GM18867 (cell line): ENCODE measurements around the gene ZBTB7C.

Experiments used
- ATAC-seq: cut with Tn5 transposase; IDR thresholded peaks from one replicate; pipeline ENCODE4 v1.9.1; 2021; ENCODE audit warnings: mild to moderate bottlenecking, moderate library complexity; ENCODE audit not compliant: unreplicated experiment

ZBTB7C gene

DNA sequence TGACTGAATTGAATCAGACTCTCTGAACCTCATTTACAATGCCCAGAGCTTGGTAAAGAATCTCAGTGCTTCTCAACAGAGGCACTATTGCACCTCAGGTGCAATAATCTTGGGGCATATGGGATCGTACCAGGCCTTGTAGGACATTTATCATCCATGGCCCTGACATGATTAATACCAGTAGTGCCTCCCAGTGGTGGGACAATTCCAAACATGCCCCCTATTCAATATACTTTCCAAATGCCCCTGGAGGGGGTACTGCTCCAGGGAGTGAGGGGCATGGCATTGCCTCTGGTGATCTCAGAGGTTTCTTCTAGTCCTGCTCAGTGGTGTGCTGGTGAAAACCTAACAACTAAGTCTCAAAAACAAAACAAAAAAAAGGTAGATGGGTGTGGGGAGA is 303.9 kb downstream of the ZBTB7C start:
- ATAC-seq: no peak

DNA sequence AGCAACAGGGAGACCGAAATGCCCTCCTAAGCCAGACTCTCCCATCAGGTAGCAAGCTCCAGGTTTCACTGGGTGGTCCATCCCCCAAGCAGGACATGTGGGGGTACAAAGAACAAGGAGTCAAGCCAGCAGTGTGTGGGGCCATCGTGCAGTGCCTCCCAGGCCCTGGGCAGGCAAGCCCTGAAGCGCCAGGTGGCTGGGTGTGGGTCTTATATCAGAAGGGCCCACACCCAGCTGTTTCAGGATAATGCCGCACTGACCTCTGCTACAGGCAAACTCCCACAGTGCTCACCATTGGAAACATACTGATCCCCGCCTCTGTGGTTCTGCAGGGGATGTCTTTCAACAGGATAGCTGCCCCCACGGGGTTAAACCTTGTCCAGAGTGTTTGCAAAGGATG is 304.5 kb downstream of the ZBTB7C start:
- ATAC-seq: no peak

- no peak for ATAC-seq
These were observed 308.5 kb downstream of the ZBTB7C start for GRCh38 chr18:48100651-48101165.

DNA sequence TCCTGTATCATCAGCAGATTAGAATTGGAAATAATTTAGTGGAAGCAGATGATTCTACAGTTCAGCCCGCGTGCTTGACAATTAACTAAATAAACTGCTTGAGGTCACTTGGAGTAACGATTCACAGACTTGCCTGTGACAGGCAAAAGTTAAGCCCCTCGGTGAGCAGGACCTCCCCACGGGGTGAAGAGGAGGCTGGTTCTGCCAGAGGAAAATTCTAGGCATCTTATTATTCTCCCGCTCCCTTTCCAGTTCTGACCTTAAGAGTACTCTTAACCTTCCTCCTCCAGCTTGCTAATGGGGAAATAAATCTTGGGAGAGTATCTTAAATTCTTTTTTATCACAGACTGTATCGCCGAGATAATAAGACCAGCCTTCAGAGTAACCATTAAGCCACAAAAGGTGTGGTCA is 309.0 kb downstream of the ZBTB7C start:
- no peak for ATAC-seq

DNA sequence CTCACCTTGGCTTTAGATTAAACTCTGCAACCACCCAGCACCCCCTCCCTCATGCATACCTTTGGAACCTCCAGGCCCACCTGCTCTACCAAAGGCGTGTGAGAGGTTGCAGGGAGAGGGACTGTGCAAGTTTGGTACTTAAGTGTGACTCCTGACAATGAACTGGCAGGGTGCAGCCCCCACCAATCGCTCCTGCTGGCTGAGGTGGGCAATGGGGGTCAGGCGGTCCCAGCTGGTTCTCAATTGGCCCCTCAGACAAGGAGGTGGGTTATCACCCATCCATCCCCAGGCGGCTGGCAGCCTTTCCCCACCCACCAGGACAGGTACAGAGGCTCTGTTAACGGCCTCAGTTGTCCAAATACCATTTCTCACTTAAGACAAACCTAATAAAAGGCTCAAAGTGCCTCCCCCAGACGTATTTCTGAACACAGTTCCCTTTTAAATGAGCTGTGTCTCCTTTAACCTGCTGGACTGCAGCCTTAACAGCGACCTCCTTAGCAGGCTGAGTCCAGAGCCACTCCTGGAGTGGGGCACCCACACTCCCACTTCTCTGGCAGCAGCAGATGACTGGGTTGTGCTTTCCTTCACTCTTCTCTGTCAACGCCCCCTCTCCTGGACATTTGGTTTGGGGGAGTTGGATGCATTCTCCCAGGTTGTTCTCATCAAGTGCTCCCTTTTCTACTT is 309.6 kb downstream of the ZBTB7C start:
- no peak for ATAC-seq

DNA sequence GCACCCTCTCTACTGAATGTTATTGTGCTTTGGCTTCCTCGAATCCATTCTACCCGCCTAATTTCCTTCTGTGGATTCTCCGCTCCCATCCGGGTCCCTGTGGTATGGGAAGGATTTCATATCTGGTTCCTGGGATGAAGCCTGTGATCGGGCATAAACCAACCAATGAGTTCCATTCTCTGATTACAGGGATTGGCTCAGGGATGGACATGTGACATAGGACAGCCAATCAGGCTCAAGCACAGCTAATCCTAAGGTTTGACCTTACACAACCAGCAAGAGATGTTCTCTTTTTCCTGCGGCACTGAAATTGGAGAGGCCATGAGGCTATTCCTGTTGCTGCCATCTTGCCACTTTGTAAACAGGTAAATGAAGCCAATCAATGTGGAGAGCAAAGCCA is 310.6 kb downstream of the ZBTB7C start:
- ATAC-seq: no peak

- no peak for ATAC-seq
These were observed 311.2 kb downstream of the ZBTB7C start for GRCh38 chr18:48098007-48098406.

DNA sequence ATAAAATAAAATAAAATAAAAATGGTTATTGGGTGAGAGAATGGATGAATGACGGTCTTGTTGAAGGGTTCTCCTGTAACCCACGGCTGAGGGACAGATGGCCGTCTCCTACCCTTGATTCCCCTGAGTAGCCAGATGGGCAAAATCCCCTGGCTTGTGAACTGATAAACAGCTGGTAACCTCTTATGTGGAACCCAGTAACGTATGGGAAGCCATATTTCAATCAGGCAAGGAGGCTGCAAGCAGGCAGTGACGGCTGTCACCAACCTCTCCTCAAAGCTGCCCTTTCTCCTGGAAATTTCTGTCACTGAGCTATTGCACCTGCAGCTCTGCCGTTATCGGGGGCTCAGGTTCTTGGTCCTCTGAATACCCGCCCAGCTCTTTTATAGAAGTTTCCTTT is 313.5 kb downstream of the ZBTB7C start:
- ATAC-seq: no peak

DNA sequence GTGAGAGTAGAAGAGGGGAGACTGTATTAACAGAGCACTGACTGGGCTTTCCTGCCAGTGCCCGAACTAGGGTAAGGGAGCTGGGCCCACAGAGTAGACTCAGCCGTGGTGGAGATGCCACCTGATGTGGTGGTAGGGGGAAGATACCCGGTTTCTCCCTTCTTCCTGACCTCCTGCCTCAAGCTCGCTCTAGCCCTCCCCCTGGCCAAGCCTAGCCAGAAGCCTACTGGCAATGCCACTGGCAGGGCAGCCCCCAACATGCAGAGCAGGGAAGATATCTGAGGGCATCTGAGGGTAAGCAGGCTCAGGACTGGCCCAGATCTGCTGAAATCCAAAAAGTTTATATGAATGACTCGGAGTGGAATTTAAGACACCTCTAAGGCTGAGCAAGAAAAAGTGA is 316.1 kb downstream of the ZBTB7C start:
- ATAC-seq: no peak

- no peak for ATAC-seq
These were observed 317.2 kb downstream of the ZBTB7C start for GRCh38 chr18:48091869-48092497.

DNA sequence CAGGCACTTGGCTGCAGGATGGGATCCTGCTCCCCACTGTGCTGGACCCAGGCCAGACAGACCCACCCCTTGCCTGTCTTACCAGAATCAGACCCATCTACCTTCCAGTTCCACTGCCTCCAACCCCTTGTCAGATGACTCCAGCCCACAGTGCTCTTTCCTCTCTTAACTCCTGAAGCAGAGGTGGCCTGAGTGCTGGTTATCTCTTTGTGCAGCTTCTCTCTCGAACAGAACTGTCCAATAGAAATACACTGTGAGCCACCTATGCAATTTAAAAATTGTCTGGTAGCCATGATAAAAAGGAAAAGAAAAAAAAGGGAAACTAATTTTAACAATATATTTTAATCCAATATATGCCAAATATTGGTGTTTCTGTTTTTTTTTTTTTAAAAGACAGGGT is 318.5 kb downstream of the ZBTB7C start:
- no peak for ATAC-seq

GRCh38 chr18:48090021-48090420 is 319.2 kb downstream of the ZBTB7C start:
- ATAC-seq: no peak

DNA sequence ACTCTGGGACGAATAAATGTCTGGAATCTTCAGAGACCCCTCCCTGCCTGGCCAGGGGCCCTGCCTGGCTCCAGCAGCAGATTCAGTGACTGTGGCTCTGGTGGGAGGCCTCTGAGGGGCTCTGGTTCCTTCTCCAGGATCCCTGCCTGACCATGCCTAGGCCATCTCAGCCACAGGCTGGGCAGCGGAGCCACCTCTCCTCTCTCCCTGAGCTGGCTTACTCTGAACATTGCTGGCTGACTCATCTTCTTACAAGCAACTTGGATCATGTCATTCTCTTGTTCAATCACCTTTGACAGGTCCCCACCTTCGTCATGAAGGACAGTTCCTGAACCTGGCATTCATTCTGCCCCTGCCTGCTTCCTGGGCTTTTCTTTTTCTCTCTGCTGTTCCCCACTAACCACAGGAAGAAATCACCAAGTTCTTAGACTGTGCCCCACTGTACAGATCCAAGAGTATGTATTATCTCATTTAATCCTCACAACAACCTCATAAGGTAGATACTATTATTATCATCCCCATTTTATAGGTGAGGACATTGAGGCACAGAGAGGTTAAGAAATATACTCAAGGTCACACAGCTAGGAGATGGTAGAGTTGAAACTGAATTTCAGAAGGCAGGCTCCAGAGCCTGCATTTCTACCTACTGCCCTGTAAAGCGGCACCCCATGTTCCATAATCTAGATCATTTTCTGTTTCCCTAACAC is 323.2 kb downstream of the ZBTB7C start:
- no peak for ATAC-seq

- ATAC-seq: no peak
These were observed 324.3 kb downstream of the ZBTB7C start for GRCh38 chr18:48084858-48085257.

DNA sequence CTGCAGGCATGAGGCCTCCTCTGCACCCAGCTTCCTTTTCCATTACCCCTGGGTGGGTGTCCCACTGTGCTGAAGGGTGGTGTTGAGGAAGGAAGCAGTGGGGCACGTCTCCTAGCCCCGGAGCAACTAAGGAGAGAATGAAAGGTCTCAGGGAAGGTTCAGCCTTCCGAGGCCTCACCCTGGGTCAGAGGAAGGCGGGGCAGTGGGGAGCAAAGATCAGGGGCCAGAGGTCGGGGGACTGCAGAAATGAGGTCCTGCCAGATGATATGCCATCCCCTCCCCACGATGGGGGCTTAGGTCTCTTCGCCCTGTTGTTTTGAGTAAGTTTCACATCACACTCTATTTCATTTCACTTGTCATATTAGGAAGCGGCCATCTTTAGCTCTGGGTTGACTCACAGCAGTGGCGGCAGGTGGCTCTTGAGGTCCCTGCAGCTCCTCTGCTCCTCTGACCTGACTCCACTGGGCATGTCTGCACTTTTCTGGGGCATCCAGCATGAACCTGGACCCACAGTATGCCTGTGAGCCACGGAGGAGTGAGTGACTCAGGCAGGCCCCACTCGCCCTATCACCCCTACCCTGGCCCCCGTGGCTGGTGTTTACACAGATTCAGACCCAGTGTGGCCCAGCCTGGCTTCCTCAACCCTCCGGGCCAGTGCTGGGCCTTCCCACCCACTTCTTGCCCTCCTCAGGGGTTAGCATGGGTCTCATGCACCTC is 325.0 kb downstream of the ZBTB7C start:
- ATAC-seq: no peak

DNA sequence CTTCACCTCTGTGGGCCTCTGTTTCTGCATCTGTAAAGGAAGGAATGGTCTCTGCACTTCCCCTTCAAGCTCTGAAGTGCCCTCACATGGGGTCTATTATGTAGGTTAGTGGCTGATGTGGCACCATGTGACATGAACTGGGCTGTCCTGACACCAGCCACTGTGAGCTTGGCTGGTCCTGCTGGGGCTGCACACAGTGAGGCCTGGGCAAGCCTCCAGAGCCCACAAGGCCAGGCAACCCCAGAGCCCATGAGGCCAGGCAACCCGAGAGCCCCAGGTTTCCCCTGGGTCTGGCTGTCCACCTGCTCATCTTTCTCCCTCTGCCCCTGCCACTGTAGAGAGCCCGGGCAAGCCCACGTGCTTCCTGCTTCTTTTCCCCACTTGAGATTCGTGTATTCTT is 328.6 kb downstream of the ZBTB7C start:
- no peak for ATAC-seq

- ATAC-seq: no peak
These were observed 329.3 kb downstream of the ZBTB7C start for GRCh38 chr18:48079885-48080284.

DNA sequence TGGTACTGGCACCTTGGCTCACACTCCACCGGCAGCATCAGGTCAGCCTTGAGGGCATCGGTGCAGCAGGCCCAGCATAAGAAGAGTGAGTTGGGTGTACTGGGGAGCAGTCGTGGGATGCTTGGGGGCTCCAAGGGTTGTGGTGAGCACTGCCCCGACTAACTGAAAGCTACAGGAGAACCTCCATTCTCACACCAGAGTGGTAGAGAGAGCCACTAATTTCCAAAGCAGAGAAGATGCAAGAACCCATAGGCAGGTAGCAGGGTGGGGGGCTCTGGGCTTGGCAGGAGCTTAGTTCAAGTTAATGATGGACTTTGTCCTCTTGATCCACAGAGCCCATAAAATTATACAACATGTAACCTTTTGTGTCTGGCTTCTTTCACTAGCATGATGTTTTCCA is 330.7 kb downstream of the ZBTB7C start:
- no peak for ATAC-seq

DNA sequence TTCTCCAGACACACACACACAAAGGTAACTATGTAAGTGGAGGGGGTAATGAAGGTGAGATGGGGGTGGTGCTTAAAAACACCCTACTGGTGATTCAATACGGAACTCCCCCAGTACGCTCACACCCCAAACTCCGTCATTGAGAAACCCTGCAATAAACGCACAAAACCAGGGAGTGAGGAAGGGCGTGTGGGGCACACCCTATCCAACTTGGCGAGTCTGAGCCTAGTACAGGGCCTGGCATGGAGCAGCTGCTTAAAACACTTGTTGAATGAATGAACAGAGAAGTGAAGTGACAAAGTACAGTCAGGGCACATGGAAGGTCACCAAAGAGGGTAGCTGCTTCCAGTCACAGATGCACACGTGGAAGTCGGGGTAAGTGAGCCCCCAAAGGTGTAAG is 331.9 kb downstream of the ZBTB7C start:
- ATAC-seq: no peak

DNA sequence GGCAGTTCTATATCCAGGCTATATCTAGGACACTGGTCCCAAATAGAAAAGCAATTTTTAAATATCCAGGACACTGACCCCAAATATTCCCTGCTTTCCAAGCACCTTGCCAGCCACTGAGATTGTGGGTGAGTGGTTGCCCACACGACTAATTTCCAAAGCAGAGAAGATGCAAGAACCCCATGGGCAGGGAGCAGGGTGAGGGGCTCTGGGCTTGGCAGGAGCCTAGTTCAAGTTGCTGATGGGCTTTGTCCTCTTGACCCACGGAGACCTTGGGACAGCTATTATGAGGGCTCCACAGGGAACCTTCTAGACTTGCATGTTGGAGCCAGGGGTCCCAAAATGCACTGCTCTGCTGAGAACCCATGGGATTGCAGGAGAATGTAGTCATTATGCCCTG is 332.7 kb downstream of the ZBTB7C start:
- no peak for ATAC-seq

DNA sequence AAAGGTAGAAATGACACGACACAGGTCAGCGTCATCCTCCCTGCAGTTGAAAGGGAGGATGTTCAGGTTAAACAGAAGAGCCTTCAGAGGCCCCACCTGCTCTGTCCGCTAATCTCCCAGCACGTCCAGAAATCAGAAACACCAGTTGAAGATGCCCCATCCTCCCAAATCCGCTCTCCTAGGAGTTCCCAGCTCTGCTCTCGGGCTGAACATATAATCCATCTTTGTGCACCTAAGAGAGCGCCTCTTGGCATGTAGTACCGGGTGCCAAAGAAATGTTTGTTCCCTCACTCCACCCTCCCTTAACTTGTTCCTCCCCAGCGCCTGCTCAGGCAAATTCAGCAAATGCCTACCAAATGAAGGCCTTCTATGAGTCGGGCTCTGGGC is 333.5 kb downstream of the ZBTB7C start:
- ATAC-seq: no peak
